Skeletal muscle tissue (tissue), 4 donors: Measurements from ENCODE around the gene CYP2A7. TPM values are rescaled to one million over a fixed set of nuclear protein-coding genes. Genes with fewer than 3 reads are reported as not detected.
"Not testable (repeated sequence)": the region's sequence is repeated elsewhere in the genome, so short reads cannot be mapped to it uniquely, and the experiment has no call there.

ENCODE experiments used
- H3K27ac ChIP-seq: one replicate; pipeline ENCODE4 v1.7.0; 2013; ENCODE audit warnings: mild to moderate bottlenecking, low read depth, low read length, inconsistent platforms
- H3K27me3 ChIP-seq, 3 donors: one replicate each; pipeline ENCODE4 v1.7.0; 2013; ENCODE audit warnings: low read length in 3 of 3; ENCODE audit not compliant: control insufficient read depth in 3 of 3, insufficient read depth in 3 of 3
- H3K36me3 ChIP-seq, 3 donors: one replicate each; pipeline ENCODE4 v1.7.0; 2013; ENCODE audit warnings: low read length in 3 of 3; ENCODE audit not compliant: control insufficient read depth in 3 of 3, insufficient read depth in 3 of 3
- H3K4me1 ChIP-seq, 3 donors: one replicate each; pipeline ENCODE4 v1.7.0; 2013; ENCODE audit warnings: low read length in 3 of 3, mild to moderate bottlenecking in 3 of 3; ENCODE audit not compliant: control insufficient read depth in 3 of 3, insufficient read depth in 3 of 3
- H3K4me3 ChIP-seq, 3 donors: one replicate each; pipeline ENCODE4 v1.7.0; 2013; ENCODE audit warnings: low read length in 3 of 3
- H3K9ac ChIP-seq, 3 donors: one replicate each; pipeline ENCODE4 v1.7.0; 2013; ENCODE audit warnings: low read length in 3 of 3, mild to moderate bottlenecking in 3 of 3, moderate library complexity in 2 of 3, low read depth in 1 of 3
- H3K9me3 ChIP-seq, 3 donors: one replicate each; pipeline ENCODE4 v1.7.0; 2013; ENCODE audit warnings: low read length in 3 of 3; ENCODE audit not compliant: control insufficient read depth in 3 of 3
- total RNA-seq: library from RNA; depleted of rRNA; stranded (reverse); fragments of >200 nt; gene quantifications from one replicate; pipeline ENCODE4 v1.2.3, GENCODE V29; 2014
- donor health status: Osteomylitis.

CYP2A7 gene
- total RNA-seq, 1 donor from 2014 or later, result not detected

DNA sequence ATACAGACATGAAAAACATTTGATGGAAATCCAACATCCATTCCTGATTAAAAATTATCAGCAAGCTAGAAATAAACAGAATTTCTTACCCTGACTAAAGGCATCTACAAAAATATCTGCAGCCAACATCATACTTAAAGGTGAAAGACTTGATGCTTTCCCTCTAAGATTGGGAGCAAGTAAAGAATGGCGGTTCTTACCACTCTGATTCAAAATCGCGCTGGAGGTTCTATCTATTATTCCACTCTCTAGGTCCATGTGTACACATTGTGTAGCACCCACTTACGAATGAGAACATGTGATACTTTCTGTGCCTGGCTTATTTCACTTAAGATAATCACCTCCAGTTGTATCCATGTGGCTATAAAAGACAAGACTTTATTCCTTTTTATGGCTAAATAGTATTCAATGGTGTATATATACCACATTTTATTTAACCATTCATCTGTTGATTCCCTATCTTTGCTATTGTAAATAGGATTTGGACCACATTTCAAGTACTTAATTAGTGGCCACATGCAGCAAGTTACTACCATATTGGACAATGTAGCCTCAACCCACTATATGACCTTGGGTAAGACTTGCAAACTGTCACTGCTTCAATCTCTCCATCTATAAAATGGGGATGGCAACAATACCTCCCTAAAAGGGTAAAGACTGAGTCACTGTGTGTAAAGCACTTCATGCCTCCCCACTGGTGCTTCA lies 38.4 kb upstream of the CYP2A7 start:
- no peaks in the 10 kb centered on the region for H3K4me1 ChIP-seq
- H3K36me3 ChIP-seq, result no peaks in the 10 kb centered on the region
- no peak overlapping the region for H3K9ac ChIP-seq
- H3K27ac ChIP-seq, result no peak overlapping the region
- peaks cover 0 to 8% (median 0%) of the 10 kb centered on the region in 3 donors for H3K9me3 ChIP-seq
- no peak overlapping the region for H3K4me3 ChIP-seq
- no peaks in the 10 kb centered on the region for H3K27me3 ChIP-seq

DNA sequence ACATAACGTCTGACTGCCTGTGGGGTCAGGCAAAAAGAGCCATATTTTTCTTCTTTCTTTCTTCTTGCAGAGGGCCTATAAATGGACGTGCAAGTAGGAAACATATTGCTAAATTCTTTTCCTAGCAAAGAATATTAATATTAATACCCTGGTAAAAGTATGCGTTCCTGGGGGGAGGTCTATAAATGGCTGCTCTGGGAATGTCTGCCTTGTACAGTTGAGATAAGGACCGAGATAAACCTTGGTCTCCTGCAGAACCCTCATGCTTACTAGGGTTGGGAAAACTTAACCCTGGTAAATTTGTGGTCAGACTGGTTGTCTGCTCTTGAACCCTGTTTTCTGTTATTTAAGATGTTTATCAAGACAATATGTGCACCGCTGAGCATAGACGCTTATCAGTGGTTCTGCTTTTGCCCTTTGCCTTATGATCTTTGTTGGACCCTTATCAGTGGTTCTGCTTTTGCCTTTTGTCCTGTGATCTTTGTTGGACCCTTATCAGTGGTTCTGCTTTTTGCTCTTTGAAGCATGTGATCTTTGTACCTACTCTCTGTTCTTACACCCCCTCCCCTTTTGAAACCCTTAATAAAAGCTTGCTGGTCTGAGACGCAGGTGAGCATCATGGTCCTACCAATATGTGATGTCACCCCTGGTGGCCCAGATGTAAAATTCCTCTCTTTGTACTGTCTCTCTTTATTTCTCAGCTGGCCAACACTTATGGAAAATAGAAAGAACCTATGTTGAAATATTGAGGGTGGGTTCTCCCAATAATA lies 37.7 kb upstream of the CYP2A7 start:
- not testable (repeated sequence) for H3K9me3 ChIP-seq, H3K27ac ChIP-seq, H3K4me1 ChIP-seq

DNA sequence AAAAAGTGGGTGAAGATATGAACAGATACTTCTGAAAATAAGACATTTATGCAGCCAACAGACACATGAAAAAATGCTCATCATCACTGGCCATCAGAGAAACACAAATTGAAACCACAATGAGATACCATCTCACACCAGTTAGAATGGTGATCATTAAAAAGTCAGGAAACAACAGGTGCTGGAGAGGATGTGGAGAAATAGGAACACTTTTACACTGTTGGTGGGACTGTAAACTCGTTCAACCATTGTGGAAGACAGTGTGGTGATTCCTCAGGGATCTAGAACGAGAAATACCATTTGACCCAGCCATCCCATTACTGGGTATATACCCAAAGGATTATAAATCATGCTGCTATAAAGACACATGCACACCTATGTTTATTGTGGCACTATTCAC lies 36.3 kb upstream of the CYP2A7 start:
- not testable (repeated sequence) for H3K4me3 ChIP-seq, H3K9ac ChIP-seq, H3K27me3 ChIP-seq, H3K27ac ChIP-seq, H3K36me3 ChIP-seq, H3K4me1 ChIP-seq, H3K9me3 ChIP-seq

More for the DNA sequence above, 37.7 kb upstream of the CYP2A7 start:
- not testable (repeated sequence) for H3K4me3 ChIP-seq, H3K36me3 ChIP-seq, H3K27me3 ChIP-seq, H3K9ac ChIP-seq

DNA sequence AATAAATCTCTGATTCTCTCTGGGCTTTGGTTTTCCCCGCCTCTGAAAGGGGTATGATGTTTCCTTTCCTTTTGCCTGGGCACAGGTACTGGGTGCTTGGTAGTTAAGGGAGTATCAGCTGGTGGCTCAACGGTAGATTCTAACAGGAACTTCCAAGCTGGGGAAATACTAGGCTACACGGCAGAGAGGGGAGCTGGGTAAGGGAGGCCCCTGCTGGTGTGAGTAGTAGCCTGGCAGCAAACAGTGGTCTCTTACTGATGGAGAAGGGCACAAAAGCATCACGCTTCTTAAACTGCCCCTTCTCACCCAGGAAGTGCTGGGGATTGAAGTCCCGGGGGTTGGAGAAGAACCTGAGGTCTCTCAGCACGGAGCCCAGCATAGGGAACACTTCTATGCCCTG lies 26.9 kb upstream of the CYP2A7 start:
- no peak overlapping the region for H3K4me3 ChIP-seq
- H3K36me3 ChIP-seq, result no peaks in the 10 kb centered on the region
- H3K4me1 ChIP-seq, result peaks cover 0 to 3% (median 0%) of the 10 kb centered on the region in 3 donors
- H3K27ac ChIP-seq, result no peak overlapping the region
- peaks cover 0 to 23% (median 14%) of the 10 kb centered on the region in 3 donors for H3K27me3 ChIP-seq
- H3K9ac ChIP-seq, result no peak overlapping the region
- no peaks in the 10 kb centered on the region for H3K9me3 ChIP-seq

DNA sequence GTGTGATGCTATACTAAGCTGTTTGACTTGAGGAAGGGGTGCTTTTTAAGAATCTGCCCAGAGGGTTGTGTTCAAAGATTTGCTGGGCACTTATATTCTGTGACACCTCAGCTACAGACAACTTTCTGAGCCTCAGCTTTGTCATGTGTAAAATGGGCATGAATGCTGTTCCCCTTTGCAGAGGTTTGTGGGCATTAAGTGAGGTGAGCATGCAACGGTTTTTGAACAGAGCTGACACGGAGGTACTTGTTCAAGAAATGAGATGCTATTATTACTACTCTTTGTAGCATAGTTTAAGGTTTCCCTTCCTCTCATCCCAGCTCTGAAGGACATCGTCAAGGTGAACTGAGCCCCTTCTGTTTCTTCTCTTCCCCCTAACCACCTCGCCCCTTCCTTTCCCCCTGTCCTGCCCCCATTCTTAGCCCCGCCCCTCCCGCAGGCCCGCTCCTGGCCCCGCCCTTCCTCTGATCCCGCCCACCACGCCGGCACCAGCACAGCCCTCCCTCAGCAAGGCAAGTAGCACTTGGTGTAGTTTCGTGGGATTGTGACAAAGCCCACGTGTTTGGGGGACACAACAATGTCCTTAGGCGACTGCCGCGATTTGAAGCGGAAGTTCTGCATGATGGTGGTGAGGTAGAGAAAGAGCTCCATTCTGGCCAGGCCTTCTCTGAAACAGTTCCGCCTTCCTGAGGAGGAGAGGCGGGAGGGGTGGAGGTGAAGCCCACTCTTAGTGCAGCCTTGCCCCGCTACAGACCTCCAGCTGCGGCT lies 26.1 kb upstream of the CYP2A7 start:
- H3K9me3 ChIP-seq, result no peaks in the 10 kb centered on the region
- no peak overlapping the region for H3K27ac ChIP-seq
- peak overlapping the region in 1 of 3 donors; percentile 41 for H3K4me3 ChIP-seq
- H3K36me3 ChIP-seq, result no peaks in the 10 kb centered on the region
- H3K27me3 ChIP-seq, result peaks cover 0 to 23% (median 14%) of the 10 kb centered on the region in 3 donors
- H3K9ac ChIP-seq, result no peak overlapping the region
- H3K4me1 ChIP-seq, result peaks cover 0 to 3% (median 0%) of the 10 kb centered on the region in 3 donors

DNA sequence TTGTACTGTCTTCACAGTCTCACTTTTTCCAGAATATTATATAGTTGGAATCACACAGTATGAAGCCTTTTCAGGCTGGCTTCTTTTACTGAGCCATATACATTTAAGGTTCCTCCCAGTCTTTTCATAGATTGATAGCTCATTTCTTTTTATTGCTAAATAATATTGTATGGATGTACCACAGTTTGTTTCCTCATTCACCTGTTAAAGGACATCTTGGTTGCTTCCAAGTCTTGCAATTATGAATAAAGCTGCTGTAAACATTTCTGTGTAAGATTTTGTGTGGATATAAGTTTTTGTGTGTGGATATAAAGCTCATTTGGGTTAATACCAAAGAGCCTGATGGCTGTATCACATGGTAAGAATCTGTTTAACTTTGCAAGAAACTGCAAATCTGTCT lies 24.5 kb upstream of the CYP2A7 start:
- Histone ChIP-seq H3K4me1 (peaks cover 0 to 3% (median 0%) of the 10 kb centered on the region in 3 donors), H3K27me3 (peaks cover 0 to 20% (median 14%) of the 10 kb centered on the region in 3 donors), H3K36me3 (no peaks in the 10 kb centered on the region), H3K9ac (no peak overlapping the region), H3K4me3 (no peak overlapping the region), H3K27ac (no peak overlapping the region), H3K9me3 (no peaks in the 10 kb centered on the region)

DNA sequence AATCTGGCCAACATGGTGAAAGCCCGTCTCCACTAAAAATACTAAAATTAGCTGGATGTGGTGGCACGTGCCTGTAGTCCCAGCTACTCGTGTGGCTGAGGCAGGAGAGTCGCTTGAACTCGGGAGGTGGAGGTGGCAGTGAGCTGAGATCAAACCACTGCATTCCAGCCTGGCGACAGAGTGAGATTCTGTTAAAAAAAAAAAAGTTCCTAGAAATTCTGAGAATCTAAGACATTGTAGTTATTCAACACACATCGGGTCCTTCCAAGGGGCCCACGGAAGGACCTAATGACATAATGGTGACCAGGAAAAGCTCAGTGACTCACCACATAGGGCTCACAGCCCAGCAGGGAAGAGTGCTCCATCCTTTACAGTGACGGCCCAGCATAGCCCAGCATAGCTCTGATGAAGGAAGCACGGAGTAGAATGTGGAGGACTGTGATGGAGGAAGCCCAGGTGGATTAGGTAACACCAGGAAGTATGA lies 22.7 kb upstream of the CYP2A7 start:
- not testable (repeated sequence) for H3K36me3 ChIP-seq, H3K4me3 ChIP-seq, H3K27ac ChIP-seq

DNA sequence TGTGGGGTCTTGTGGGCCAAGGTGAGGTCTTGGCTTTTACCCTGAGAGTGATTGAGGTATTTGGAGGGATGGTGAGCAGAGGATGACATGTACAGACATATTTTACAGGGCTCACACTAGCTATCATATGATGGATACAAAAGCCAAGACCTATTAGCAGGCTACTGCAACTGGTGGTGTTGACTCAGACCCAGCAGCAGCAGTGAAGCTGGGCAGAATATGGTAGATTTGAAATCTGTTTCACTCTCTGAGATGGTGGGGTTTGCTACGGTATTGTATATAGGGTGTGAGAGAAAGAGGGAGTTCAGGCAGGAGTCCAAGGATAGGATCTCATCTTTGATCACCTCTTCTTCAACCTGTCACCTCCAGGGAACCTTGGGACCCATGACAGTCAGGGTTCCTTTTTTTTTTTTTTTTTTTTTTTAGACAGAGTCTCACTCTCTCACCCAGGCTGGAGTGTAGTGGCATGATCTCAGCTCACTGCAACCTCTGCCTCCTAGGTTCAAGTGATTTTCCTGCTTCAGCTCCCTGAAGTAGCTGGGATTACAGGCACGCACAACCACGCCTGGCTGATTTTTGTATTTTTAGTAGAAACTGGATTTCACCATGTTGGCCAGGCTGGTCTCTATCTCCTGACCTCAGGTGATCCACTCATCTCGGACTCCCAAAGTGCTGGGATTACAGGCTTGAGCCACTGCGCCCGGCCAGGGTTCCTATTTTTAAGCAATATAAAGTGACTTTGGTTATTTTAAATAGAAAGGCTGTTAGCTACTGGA lies 20.1 kb upstream of the CYP2A7 start:
- H3K9me3 ChIP-seq, H3K27ac ChIP-seq, H3K27me3 ChIP-seq, H3K9ac ChIP-seq, H3K36me3 ChIP-seq, H3K4me3 ChIP-seq, H3K4me1 ChIP-seq: not testable (repeated sequence)

More for the DNA sequence above, 22.7 kb upstream of the CYP2A7 start:
- H3K9me3 ChIP-seq, H3K9ac ChIP-seq, H3K4me1 ChIP-seq: not testable (repeated sequence)
- peaks cover 0 to 18% (median 11%) of the 10 kb centered on the region in 3 donors for H3K27me3 ChIP-seq

DNA sequence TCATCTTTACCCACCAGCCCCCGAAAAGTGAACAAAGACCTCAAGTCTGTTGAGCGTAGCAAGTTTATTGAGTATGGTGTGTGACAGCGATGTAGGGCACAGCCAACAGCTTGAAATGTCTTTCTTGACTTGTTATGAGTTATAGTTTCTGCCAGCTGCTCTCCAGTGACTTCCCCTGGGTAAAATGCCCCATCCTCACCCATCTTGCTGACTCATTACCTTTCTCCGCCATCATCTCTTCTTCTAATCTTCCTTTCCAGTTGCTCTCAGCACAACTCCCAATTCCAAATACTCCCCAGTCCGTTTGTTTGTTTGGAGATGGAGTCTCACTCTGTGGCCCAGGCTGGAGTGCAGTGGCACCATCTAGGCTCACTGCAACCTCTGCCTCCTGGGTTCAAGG lies 18.5 kb upstream of the CYP2A7 start:
- H3K36me3 ChIP-seq, H3K4me3 ChIP-seq, H3K4me1 ChIP-seq, H3K9me3 ChIP-seq, H3K9ac ChIP-seq, H3K27me3 ChIP-seq, H3K27ac ChIP-seq: not testable (repeated sequence)
